Measurements from ENCODE around the gene DOLK.

GRCh38 chr9:128913048-128913900 is 34.1 kb downstream of the DOLK start:
- TF ChIP-seq GATA3 (IDR thresholded peaks at IDR 0.05; ENCODE audit: low read depth, low read length) (no peak), GATA2 (IDR thresholded peaks at IDR 0.05; ENCODE audit: low read depth, low read length) (no peak)
